HepG2 (cell line): Measurements from ENCODE around the gene DAG1. TPM values are rescaled to one million over a fixed set of nuclear protein-coding genes. Genes with fewer than 3 reads are reported as not detected.

Experiments used
- CREB1 ChIP-seq, 2 experiments: fragments of 450-650 bp in 1 of 2; IDR thresholded peaks; 2 replicates each; pipeline ENCODE4 v1.6.1; 2016 to 2017; ENCODE audit warnings: control low read depth in 1 of 2, mild to moderate bottlenecking in 1 of 2, missing compliant biosample characterization in 1 of 2, missing genetic modification characterization in 1 of 2
- HNRNPH1 ChIP-seq: fragments of 200-400 bp; formaldehyde crosslinking; optimal IDR thresholded peaks from 2 replicates; pipeline ENCODE3; 2017; ENCODE audit warnings: mild to moderate bottlenecking, low read depth, low read length
- NR3C1 ChIP-seq: sonication (generic); formaldehyde crosslinking; IDR thresholded peaks from 2 replicates; pipeline ENCODE4 v1.4.0; 2020; ENCODE audit warnings: missing genetic modification reagents
- NRL ChIP-seq: sonication (generic); formaldehyde crosslinking; IDR thresholded peaks from 2 replicates; pipeline ENCODE4 v1.5.0; 2020; ENCODE audit warnings: missing genetic modification reagents, mild to moderate bottlenecking, moderate library complexity, borderline replicate concordance
- SMAD1 ChIP-seq: sonication (generic); formaldehyde crosslinking; IDR thresholded peaks from 2 replicates; pipeline ENCODE4 v1.4.0; 2020; ENCODE audit warnings: missing genetic modification reagents, low read depth, mild to moderate bottlenecking, borderline replicate concordance
- ZNF292 ChIP-seq: sonication (generic); formaldehyde crosslinking; IDR thresholded peaks from 2 replicates; pipeline ENCODE4 v1.8.1; 2022; ENCODE audit warnings: mild to moderate bottlenecking, low read depth, missing genetic modification reagents, borderline replicate concordance
- ZNF713 ChIP-seq: sonication (generic); formaldehyde crosslinking; IDR thresholded peaks from 2 replicates; pipeline ENCODE4 v1.4.0; 2020; ENCODE audit warnings: mild to moderate bottlenecking, missing genetic modification reagents
- polyA plus RNA-seq, 8 experiments: library from polyadenylated mRNA; depleted of rRNA in 3 of 8; stranded (reverse) in 7 of 8; unstranded in 1 of 8; fragments of >200 nt; fragmentation: Illumina TruSeq in 4 of 8; extraction: Trizol in 4 of 8; gene quantifications; 2 replicates each; pipeline versions ENCODE4 v1.2.1 to v1.2.3, GENCODE V29; 2011 to 2016; ENCODE audit warnings: low read depth in 4 of 8, missing spikeins in 1 of 8, mixed read lengths in 1 of 8; ENCODE audit not compliant: insufficient read depth in 1 of 8
- total RNA-seq, 5 experiments: library from RNA; depleted of rRNA; stranded (reverse); fragments of >200 nt; fragmentation: Illumina TruSeq; extraction: Trizol; gene quantifications; 2 replicates each; pipeline ENCODE4 v1.2.3, GENCODE V29; 2016; ENCODE audit warnings: low read depth in 1 of 5
- TF ChIP-seq, protein P1 (sequence below): IDR thresholded peaks from 2 replicates; pipeline ENCODE4 v1.6.1; 2018; ENCODE audit warnings: missing genetic modification reagents
- TF ChIP-seq, protein P2 (sequence below): sonication (generic); formaldehyde crosslinking; IDR thresholded peaks from 2 replicates; pipeline ENCODE4 v1.4.0; 2020; ENCODE audit warnings: mild to moderate bottlenecking, missing genetic modification reagents
- TF ChIP-seq, protein P3 (sequence below): sonication (generic); formaldehyde crosslinking; IDR thresholded peaks from 2 replicates; pipeline ENCODE4 v1.4.0; 2020; ENCODE audit warnings: missing genetic modification reagents
- TF ChIP-seq, protein P4 (sequence below): sonication (generic); formaldehyde crosslinking; IDR thresholded peaks from 2 replicates; pipeline ENCODE4 v1.4.0; 2020; ENCODE audit warnings: missing genetic modification reagents
- TF ChIP-seq, protein P5 (sequence below): sonication (generic); formaldehyde crosslinking; IDR thresholded peaks from 2 replicates; pipeline ENCODE4 v1.4.0; 2020; ENCODE audit warnings: mild to moderate bottlenecking, missing genetic modification reagents
- TF ChIP-seq, protein P6 (sequence below): sonication (generic); formaldehyde crosslinking; IDR thresholded peaks from 2 replicates; pipeline ENCODE4 v1.8.0; 2022; ENCODE audit warnings: mild to moderate bottlenecking, missing genetic modification reagents, moderate library complexity
- TF ChIP-seq, protein P7 (sequence below): sonication (generic); formaldehyde crosslinking; IDR thresholded peaks from 2 replicates; pipeline ENCODE4 v1.8.0; 2022; ENCODE audit warnings: low read depth, missing genetic modification reagents

DAG1 gene
- total and polyA plus RNA-seq, 2 of the 13 experiments (the other 11 are each of a cell fraction or from before 2014, with no cell fraction given), result 47.3 to 50.4 TPM

DNA sequence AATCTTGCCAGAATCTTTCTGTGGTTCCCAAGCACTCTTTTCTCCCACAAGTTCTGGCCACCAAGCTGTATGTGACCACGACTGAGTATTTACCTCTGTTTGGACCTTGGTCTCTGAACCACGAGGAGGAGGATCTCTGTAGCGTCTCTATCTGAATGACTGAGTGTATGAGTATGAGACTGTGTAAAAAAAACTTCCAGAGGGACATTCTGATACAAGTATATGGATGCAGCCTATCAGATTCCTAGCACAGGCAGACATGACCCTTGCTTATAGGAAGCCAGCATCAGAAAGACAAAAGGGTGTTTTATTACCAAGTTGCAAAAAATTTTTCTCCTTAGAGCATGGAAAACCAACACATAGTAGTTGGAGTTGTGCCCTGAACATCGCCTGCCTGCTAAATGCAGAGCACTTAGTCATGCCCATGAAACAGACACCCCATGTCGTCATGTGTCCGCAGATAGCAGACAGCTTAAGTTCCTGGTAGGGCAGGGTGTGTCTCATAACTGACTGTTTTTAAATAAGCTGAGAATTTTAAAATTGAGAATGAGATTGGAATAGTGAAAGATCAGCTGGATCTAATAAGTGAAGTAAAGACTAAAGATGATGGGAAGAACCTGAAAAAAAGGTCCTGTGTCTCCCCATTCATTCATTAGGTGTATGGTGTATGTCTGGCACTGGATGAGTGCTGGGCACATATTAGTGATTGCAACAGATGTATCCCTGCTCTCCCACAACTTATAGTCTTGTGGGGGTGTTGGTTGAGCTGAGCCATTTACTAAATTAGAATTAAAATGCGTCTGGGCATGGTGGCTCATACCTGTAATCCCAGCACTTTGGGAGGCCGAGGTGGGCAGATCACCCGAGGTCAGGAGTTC is 30.9 kb downstream of the DAG1 start (continued):
- TF ChIP-seq, protein P1, sequence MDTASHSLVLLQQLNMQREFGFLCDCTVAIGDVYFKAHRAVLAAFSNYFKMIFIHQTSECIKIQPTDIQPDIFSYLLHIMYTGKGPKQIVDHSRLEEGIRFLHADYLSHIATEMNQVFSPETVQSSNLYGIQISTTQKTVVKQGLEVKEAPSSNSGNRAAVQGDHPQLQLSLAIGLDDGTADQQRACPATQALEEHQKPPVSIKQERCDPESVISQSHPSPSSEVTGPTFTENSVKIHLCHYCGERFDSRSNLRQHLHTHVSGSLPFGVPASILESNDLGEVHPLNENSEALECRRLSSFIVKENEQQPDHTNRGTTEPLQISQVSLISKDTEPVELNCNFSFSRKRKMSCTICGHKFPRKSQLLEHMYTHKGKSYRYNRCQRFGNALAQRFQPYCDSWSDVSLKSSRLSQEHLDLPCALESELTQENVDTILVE (CRISPR knock-in tag), result 0 out of 2 replicates have a peak, but pooled peaks have one; percentile 26
- TF ChIP-seq ZNF292 (peak; percentile 45; the same call in 1 of the 2 replicates), HNRNPH1 (no peak), ZNF713 (CRISPR knock-in tag) (no peak), NRL (CRISPR knock-in tag) (no peak), SMAD1 (CRISPR knock-in tag) (no peak), NR3C1 (CRISPR knock-in tag) (no peak), CREB1 (IDR thresholded peaks at IDR 0.05) (0 out of 2 replicates have a peak, but pooled peaks have one; percentile 15), CREB1 (CRISPR knock-in tag; IDR thresholded peaks at IDR 0.05) (no peak)
- TF ChIP-seq, protein P2, sequence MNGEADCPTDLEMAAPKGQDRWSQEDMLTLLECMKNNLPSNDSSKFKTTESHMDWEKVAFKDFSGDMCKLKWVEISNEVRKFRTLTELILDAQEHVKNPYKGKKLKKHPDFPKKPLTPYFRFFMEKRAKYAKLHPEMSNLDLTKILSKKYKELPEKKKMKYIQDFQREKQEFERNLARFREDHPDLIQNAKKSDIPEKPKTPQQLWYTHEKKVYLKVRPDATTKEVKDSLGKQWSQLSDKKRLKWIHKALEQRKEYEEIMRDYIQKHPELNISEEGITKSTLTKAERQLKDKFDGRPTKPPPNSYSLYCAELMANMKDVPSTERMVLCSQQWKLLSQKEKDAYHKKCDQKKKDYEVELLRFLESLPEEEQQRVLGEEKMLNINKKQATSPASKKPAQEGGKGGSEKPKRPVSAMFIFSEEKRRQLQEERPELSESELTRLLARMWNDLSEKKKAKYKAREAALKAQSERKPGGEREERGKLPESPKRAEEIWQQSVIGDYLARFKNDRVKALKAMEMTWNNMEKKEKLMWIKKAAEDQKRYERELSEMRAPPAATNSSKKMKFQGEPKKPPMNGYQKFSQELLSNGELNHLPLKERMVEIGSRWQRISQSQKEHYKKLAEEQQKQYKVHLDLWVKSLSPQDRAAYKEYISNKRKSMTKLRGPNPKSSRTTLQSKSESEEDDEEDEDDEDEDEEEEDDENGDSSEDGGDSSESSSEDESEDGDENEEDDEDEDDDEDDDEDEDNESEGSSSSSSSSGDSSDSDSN (CRISPR knock-in tag), result no peak
- TF ChIP-seq, protein P3, sequence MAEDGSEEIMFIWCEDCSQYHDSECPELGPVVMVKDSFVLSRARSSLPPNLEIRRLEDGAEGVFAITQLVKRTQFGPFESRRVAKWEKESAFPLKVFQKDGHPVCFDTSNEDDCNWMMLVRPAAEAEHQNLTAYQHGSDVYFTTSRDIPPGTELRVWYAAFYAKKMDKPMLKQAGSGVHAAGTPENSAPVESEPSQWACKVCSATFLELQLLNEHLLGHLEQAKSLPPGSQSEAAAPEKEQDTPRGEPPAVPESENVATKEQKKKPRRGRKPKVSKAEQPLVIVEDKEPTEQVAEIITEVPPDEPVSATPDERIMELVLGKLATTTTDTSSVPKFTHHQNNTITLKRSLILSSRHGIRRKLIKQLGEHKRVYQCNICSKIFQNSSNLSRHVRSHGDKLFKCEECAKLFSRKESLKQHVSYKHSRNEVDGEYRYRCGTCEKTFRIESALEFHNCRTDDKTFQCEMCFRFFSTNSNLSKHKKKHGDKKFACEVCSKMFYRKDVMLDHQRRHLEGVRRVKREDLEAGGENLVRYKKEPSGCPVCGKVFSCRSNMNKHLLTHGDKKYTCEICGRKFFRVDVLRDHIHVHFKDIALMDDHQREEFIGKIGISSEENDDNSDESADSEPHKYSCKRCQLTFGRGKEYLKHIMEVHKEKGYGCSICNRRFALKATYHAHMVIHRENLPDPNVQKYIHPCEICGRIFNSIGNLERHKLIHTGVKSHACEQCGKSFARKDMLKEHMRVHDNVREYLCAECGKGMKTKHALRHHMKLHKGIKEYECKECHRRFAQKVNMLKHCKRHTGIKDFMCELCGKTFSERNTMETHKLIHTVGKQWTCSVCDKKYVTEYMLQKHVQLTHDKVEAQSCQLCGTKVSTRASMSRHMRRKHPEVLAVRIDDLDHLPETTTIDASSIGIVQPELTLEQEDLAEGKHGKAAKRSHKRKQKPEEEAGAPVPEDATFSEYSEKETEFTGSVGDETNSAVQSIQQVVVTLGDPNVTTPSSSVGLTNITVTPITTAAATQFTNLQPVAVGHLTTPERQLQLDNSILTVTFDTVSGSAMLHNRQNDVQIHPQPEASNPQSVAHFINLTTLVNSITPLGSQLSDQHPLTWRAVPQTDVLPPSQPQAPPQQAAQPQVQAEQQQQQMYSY (CRISPR knock-in tag), result no peak
- TF ChIP-seq, protein P4, sequence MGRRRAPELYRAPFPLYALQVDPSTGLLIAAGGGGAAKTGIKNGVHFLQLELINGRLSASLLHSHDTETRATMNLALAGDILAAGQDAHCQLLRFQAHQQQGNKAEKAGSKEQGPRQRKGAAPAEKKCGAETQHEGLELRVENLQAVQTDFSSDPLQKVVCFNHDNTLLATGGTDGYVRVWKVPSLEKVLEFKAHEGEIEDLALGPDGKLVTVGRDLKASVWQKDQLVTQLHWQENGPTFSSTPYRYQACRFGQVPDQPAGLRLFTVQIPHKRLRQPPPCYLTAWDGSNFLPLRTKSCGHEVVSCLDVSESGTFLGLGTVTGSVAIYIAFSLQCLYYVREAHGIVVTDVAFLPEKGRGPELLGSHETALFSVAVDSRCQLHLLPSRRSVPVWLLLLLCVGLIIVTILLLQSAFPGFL, result no peak
- TF ChIP-seq, protein P5, sequence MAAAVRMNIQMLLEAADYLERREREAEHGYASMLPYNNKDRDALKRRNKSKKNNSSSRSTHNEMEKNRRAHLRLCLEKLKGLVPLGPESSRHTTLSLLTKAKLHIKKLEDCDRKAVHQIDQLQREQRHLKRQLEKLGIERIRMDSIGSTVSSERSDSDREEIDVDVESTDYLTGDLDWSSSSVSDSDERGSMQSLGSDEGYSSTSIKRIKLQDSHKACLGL, result no peak
- TF ChIP-seq, protein P6, sequence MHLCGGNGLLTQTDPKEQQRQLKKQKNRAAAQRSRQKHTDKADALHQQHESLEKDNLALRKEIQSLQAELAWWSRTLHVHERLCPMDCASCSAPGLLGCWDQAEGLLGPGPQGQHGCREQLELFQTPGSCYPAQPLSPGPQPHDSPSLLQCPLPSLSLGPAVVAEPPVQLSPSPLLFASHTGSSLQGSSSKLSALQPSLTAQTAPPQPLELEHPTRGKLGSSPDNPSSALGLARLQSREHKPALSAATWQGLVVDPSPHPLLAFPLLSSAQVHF, result no peak
- TF ChIP-seq, protein P7, sequence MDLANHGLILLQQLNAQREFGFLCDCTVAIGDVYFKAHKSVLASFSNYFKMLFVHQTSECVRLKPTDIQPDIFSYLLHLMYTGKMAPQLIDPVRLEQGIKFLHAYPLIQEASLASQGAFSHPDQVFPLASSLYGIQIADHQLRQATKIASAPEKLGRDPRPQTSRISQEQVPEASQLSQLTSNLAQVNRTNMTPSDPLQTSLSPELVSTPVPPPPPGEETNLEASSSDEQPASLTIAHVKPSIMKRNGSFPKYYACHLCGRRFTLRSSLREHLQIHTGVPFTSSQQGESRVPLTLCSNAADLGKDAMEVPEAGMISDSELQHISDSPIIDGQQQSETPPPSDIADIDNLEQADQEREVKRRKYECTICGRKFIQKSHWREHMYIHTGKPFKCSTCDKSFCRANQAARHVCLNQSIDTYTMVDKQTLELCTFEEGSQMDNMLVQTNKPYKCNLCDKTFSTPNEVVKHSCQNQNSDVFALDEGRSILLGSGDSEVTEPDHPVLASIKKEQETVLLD (CRISPR knock-in tag), result no peak
